ENCODE measurements around the gene LASP1.

DNA sequence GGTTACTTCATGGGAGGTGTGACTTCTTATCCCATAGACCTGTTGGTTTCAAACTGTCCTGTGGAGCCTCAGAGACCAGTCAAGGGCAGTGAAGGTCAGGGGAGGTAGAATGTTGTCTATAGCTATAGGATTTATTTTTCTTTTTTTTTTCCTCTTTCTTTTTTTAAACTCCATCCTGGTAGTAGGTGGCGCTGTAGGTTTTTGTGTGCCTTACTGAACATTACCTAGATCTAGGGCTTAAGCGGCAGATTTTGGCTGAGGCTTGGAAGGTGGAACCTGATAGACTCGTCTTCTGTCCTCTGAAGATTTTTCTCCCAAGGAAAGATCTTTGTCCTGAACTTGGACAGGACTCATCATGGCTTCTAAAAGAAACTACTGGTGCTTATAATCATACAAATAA, 47.4 kb downstream of the LASP1 start:
- no peak for TF ChIP-seq EZH2phosphoT487 (IDR thresholded peaks at IDR 0.05; ENCODE audit: insufficient read depth, low read depth)
- TF ChIP-seq EZH2 (IDR thresholded peaks at IDR 0.05; ENCODE audit: insufficient read depth, poor library complexity, severe bottlenecking), result no peak

All from GM23248 (cell line).